Effector memory CD8-positive, alpha-beta T cell (primary cell): ENCODE data around the gene TTC12.

Experiments used
- ATAC-seq: fragments of 150-1000 bp; cut with Tn5 transposase; replicated peaks from 2 replicates; pipeline ENCODE4 v1.10.0; 2021; ENCODE audit warnings: mild to moderate bottlenecking, moderate library complexity
- DNase-seq, 3 experiments: peaks; one replicate each; pipeline ENCODE4 v3.0.0; 2021
- H3K27ac Mint-ChIP-seq, 2 donors: one replicate each; pipeline ENCODE4 v1.8.0; 2022; ENCODE audit warnings: mild to moderate bottlenecking in 2 of 2, mixed read lengths in 2 of 2, moderate library complexity in 2 of 2
- H3K27me3 Mint-ChIP-seq, 2 donors: one replicate each; pipeline ENCODE4 v1.8.0; 2022; ENCODE audit warnings: mixed read lengths in 2 of 2
- H3K36me3 Mint-ChIP-seq: one replicate; pipeline ENCODE4 v1.8.0; 2022; ENCODE audit warnings: mild to moderate bottlenecking, moderate library complexity, mixed read lengths; ENCODE audit not compliant: insufficient read depth
- H3K4me1 Mint-ChIP-seq, 2 donors: one replicate each; pipeline ENCODE4 v1.8.0; 2022; ENCODE audit warnings: low read depth in 2 of 2, mixed read lengths in 2 of 2
- H3K4me3 Mint-ChIP-seq, 2 donors: one replicate each; pipeline ENCODE4 v1.8.0; 2022; ENCODE audit warnings: mild to moderate bottlenecking in 2 of 2, mixed read lengths in 2 of 2, moderate library complexity in 2 of 2
- H3K9me3 Mint-ChIP-seq, 2 donors: one replicate each; pipeline ENCODE4 v1.8.0; 2022; ENCODE audit warnings: mixed read lengths in 2 of 2

TTC12 gene

DNA sequence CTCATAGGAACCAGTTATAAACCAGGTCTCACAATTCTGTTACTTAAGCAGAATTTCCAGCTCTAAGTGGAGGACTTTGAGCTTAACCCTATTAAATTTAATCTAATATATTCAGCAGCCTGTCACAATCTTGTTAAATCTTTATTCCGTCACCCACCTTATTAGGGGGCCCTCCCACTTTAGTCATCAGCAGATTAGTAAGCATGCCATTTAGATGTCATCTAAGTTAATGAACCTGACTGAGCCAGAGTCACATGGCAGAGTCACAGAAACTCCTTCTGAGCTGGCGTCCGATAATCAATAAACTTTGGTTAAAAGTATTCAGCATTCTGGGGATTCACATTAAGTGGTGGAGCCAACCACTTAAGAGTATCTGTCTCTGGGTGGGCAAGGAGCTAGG, 35.1 kb downstream of the TTC12 start:
- Mint-ChIP-seq H3K27ac (peak overlapping the region in 1 of 2 donors; percentile 21), H3K4me1 (peaks cover 2 to 4% of the 10 kb centered on the region in 2 donors), H3K4me3 (no peak overlapping the region), H3K9me3 (no peaks in the 10 kb centered on the region), H3K27me3 (no peaks in the 10 kb centered on the region), H3K36me3 (peaks cover 3% of the 10 kb centered on the region)
- ATAC-seq (no peak), DNase-seq (no peak)

DNA sequence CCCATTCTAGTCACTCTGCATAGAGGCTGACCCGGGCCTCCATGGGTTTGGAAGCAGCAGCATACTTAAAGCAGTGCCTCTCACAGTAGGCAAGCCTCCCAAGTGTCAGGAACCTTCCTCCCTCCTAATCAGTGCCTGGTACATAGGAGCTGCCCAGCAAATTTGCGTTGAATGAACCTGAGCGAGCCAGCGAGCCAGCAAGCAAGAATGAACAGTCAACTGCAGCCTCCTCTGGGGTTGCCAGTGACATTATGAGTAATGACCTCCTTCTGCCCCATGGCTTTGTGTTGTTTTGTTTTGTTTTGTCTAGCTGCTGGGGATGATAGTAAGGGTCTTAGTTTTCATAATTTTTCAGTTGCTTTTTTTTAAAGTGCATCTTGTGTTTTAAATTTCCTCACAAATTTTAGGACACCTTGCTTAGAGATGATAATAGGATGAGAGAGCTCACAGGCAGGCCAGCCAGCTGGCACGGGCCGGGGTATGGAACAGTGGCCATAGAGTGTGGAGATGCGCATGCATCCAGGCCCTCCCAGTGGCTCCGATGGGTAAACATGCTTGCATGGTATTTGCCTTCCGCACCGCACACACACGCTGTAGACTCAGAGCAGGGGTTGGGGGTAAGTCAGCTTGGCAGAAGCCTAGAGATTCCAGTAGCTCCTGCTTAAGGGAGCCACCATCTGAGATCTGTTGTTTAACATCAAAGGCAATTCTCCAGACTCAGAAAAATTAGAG, 36.1 kb downstream of the TTC12 start:
- no peak for ATAC-seq
- peaks cover 5% of the 10 kb centered on the region for H3K36me3 Mint-ChIP-seq
- H3K4me1 Mint-ChIP-seq, result peaks cover 2 to 4% of the 10 kb centered on the region in 2 donors
- no peak overlapping the region for H3K27ac Mint-ChIP-seq
- H3K27me3 Mint-ChIP-seq, result no peaks in the 10 kb centered on the region
- no peak overlapping the region for H3K4me3 Mint-ChIP-seq
- DNase-seq, result no peak
- H3K9me3 Mint-ChIP-seq, result peaks cover 0 to 6% of the 10 kb centered on the region in 2 donors

DNA sequence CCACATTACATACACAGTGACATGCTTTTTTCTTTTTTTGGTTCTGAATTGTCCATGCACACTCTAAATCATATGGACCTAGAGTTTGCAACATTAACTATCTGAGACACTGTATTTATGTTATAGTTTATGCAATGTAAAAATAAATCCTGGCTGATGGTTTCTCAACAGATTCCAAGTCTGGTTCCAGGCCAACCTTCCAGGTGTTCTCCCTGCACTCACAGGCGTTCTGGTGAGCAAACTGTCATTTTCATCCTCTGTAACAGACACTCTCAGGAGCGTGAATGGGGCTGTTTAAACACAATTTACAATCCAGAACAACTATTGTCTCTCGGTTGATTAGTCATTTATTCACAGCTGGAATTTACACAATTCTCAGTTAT, 36.7 kb downstream of the TTC12 start:
- peaks cover under 1 to 11% of the 10 kb centered on the region in 2 donors for H3K9me3 Mint-ChIP-seq
- no peak overlapping the region for H3K4me3 Mint-ChIP-seq
- no peak overlapping the region for H3K27ac Mint-ChIP-seq
- peaks cover 2 to 4% of the 10 kb centered on the region in 2 donors for H3K4me1 Mint-ChIP-seq
- ATAC-seq, result no peak
- DNase-seq, result no peak
- H3K36me3 Mint-ChIP-seq, result peaks cover 10% of the 10 kb centered on the region
- H3K27me3 Mint-ChIP-seq, result no peaks in the 10 kb centered on the region

DNA sequence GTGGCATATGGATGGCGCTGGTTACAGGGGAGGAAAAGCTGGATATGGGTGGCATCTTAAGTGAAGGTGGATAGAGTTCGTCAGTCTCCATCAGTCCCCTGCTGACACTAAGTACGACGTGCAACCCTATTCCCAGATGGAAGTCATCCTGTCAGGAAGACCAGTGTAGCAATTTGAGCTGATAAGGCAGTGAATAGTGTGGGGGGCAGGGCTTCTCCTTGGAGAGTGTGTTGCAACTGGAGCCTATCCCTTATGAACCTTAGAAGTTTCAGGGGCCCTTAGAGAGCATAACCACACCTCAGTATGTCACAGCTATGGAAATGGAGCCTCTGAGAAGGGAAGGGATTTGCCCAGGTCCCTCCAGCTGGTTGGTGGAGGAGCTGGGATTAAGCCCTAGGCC, 37.1 kb downstream of the TTC12 start:
- DNase-seq, result no peak
- Mint-ChIP-seq H3K27me3 (no peaks in the 10 kb centered on the region), H3K4me3 (no peak overlapping the region), H3K36me3 (peaks cover 12% of the 10 kb centered on the region), H3K9me3 (peaks cover 4 to 16% of the 10 kb centered on the region in 2 donors), H3K4me1 (peaks cover 2 to 4% of the 10 kb centered on the region in 2 donors), H3K27ac (no peak overlapping the region)
- ATAC-seq, result no peak

DNA sequence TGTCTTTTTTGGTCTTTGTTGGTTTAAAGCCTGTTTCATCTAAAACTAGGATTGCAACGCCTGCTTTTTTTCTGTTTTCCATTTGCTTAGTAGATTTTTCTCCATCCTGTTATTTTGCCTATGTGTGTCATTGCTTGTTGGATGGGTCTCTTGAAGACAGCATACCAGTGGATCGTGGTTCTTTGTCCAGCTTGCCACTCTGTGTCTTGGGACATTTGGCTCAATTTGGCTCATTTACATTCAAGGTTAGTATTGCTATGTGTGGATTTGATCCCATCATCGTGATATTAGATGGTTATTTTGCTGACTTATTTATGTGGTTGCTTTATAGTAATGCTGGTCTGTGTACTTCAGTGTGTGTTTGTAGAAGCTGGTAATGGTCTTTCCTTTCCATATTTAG, 41.8 kb downstream of the TTC12 start:
- Mint-ChIP-seq H3K27ac (no peak overlapping the region), H3K36me3 (peaks cover 33% of the 10 kb centered on the region), H3K4me1 (peaks cover 3 to 8% of the 10 kb centered on the region in 2 donors), H3K4me3 (no peak overlapping the region), H3K9me3 (peaks cover 6 to 23% of the 10 kb centered on the region in 2 donors), H3K27me3 (no peaks in the 10 kb centered on the region)
- no peak for ATAC-seq
- no peak for DNase-seq

DNA sequence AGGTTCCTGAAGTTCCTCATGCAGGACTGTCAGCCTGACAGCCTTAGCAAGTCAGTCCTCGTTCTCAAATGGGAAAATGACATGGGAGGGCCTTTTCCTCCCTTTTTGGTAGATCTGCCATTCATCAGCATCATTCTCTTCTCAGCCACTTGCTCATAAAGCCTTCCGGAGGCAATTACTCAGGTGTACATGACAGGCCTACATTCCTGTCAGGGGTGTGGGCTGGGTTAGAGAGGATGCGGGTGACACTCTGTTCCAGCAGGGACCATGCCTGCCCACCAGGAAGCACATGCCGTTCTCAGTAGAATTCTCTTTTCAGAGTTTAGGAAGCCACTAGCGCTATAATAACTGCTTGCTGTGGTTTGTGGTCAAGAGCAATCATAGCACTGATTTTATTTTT, 49.0 kb downstream of the TTC12 start:
- no peak for ATAC-seq
- H3K36me3 Mint-ChIP-seq, result peaks cover 32% of the 10 kb centered on the region

DNA sequence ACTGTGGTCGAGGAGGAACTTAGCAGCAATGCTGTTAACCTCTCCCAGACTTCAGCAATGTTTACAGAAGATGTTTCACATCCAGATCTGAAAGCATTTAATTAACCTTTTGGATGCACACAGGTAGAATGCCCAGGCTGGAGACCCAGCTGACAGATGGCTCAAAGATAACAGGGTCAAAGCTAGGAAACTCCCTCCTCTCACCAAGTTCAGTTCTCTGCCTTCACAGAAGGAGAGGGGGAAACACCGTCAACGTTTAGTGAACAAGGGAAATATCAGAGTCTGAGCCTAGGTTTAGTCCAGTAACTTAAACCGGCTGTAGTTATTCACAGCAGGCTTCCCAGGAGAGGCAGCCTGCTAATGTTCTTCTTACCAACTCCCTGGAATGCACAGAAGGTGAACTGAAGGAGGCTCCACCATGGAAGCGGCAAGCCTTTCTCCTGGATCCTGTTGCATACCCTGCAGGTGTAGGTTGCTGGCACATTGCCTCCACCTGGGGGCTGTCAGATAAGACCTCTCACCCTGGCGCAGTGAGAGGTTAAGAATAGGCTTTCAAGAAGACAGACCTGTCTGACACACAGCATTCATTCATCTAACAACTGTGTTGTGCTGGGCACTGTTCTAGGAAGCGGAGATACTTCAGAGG, 49.7 kb downstream of the TTC12 start:
- Mint-ChIP-seq H3K4me1 (peaks cover 15 to 24% of the 10 kb centered on the region in 2 donors), H3K9me3 (no peaks in the 10 kb centered on the region), H3K4me3 (no peak overlapping the region), H3K27ac (no peak overlapping the region), H3K36me3 (peaks cover 26% of the 10 kb centered on the region), H3K27me3 (no peaks in the 10 kb centered on the region)
- DNase-seq, result no peak
- ATAC-seq, result no peak

More for the DNA sequence above, 49.0 kb downstream of the TTC12 start:
- H3K27me3 Mint-ChIP-seq, result no peaks in the 10 kb centered on the region
- no peak overlapping the region for H3K4me3 Mint-ChIP-seq
- H3K27ac Mint-ChIP-seq, result no peak overlapping the region
- peaks cover 15 to 24% of the 10 kb centered on the region in 2 donors for H3K4me1 Mint-ChIP-seq
- H3K9me3 Mint-ChIP-seq, result no peaks in the 10 kb centered on the region
- DNase-seq, result no peak

DNA sequence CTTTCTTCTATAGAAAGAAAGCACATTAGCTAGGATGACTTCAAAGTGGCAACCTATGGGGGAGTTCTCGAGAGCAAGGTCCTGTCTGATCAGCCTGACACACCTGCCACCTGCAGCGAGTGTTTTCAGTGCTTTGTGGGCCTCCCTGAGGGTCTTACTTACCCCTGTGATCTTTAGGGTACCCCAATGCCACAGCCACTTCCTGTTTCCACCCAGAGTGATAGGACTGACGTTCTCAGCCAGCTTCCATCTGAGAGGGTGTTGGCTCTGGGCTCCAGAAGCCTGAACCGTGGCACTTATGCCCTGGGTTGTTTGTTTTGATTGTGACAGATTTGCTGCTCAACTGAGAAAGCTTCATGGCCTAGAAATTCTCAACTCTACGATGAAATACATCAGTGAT, 51.5 kb downstream of the TTC12 start:
- ATAC-seq, result peak; percentile 31
- no peak overlapping the region for H3K4me3 Mint-ChIP-seq
- DNase-seq, result no peak
- H3K4me1 Mint-ChIP-seq, result peaks cover 15 to 24% of the 10 kb centered on the region in 2 donors
- H3K27me3 Mint-ChIP-seq, result no peaks in the 10 kb centered on the region
- no peaks in the 10 kb centered on the region for H3K9me3 Mint-ChIP-seq
- H3K36me3 Mint-ChIP-seq, result peaks cover 13% of the 10 kb centered on the region
- peak overlapping the region; percentile 26 to 86 for H3K27ac Mint-ChIP-seq

DNA sequence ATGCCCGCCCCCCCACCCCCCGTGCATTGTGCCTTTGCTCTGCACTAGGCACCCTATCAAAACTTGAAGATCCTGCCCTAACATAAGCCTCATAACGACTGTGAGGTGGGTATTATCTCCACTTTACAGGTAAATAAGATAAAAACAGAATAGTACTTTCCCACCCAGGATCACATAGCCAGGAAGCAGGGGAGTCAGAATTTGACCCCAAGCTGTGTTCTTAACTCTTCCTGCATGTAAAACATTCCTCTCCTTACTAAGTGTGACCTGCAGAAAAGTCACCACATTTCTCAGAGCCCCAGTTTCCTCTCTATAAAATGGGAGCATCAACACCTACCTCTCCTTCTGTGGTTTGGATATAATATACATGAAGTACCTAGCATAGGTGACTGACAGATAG, 55.0 kb downstream of the TTC12 start:
- no peak for DNase-seq
- no peak overlapping the region for H3K4me3 Mint-ChIP-seq

DNA sequence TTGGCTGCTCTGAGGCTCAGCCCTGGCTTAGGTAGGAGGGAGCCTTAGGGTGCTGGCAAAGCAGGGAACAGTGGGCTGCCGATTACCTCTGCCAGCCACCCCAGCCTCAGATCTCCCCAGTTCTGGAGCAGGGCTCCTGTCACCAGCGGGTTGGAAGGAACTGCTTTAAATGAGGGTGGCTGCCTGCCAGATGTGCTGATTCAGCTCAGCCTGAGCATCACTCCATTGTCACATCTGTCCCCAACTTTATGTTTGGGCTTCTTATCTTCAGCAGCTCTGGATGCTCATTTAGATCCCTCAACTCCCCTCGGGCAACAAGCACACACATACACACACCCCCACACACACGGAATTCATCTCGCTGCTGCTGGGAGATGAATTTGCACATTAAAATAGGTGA, 56.3 kb downstream of the TTC12 start:
- DNase-seq (no peak), ATAC-seq (no peak)
- H3K4me3 Mint-ChIP-seq, result no peak overlapping the region
- H3K36me3 Mint-ChIP-seq, result peaks cover 1% of the 10 kb centered on the region
- H3K9me3 Mint-ChIP-seq, result no peaks in the 10 kb centered on the region
- H3K27ac Mint-ChIP-seq, result peak overlapping the region; percentile 41 to 67
- no peaks in the 10 kb centered on the region for H3K27me3 Mint-ChIP-seq
- peaks cover 10 to 16% of the 10 kb centered on the region in 2 donors for H3K4me1 Mint-ChIP-seq

More for the DNA sequence above, 55.0 kb downstream of the TTC12 start:
- H3K27ac Mint-ChIP-seq, result no peak overlapping the region
- ATAC-seq, result no peak
- no peaks in the 10 kb centered on the region for H3K27me3 Mint-ChIP-seq
- peaks cover 10 to 16% of the 10 kb centered on the region in 2 donors for H3K4me1 Mint-ChIP-seq
- H3K36me3 Mint-ChIP-seq, result peaks cover 5% of the 10 kb centered on the region
- no peaks in the 10 kb centered on the region for H3K9me3 Mint-ChIP-seq

DNA sequence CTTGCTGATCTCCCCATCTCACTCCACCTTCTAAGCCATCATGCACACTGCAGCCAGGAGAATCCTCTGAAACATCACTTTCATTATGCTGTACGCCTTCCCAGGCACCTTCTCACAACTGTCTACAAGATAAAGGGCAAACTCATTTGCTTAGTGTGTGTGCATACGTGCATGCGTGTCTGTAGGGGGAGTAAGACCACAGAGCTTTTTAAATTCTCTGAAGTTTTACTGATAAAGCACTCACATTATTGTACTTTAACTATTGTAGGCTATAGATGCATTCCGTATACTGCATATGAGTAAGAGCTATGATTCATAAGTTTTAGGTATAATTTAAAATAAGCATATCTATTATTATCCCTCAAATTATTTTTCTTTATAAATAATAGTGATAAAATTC, 57.9 kb downstream of the TTC12 start:
- Mint-ChIP-seq H3K27me3 (no peaks in the 10 kb centered on the region), H3K9me3 (no peaks in the 10 kb centered on the region), H3K4me3 (no peak overlapping the region), H3K4me1 (peaks cover 0 to 4% of the 10 kb centered on the region in 2 donors), H3K27ac (no peak overlapping the region), H3K36me3 (no peaks in the 10 kb centered on the region)
- no peak for DNase-seq
- no peak for ATAC-seq

DNA sequence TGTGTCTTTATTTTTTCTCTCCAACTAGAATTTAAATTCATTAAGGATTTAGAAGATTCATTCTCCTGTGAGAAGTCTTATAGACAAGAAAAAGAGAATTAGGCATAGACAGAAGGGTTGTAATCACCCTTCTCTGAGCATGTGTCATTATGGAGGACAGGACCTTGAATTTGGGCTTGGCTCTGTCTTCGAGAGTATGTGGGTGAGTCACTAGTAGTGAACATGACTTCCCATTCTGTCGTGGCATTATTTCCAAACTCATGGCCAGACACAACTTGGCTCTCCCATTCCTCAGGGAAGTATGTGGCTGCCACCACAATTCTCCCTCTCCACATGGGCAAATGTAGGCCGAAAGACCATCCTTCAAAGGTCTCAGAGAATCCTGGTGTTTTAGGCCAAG, 58.9 kb downstream of the TTC12 start:
- DNase-seq, result no peak
- peaks cover 0 to 4% of the 10 kb centered on the region in 2 donors for H3K4me1 Mint-ChIP-seq
- no peak overlapping the region for H3K4me3 Mint-ChIP-seq
- no peak overlapping the region for H3K27ac Mint-ChIP-seq
- no peaks in the 10 kb centered on the region for H3K36me3 Mint-ChIP-seq
- no peaks in the 10 kb centered on the region for H3K9me3 Mint-ChIP-seq
- no peaks in the 10 kb centered on the region for H3K27me3 Mint-ChIP-seq
- ATAC-seq, result no peak

DNA sequence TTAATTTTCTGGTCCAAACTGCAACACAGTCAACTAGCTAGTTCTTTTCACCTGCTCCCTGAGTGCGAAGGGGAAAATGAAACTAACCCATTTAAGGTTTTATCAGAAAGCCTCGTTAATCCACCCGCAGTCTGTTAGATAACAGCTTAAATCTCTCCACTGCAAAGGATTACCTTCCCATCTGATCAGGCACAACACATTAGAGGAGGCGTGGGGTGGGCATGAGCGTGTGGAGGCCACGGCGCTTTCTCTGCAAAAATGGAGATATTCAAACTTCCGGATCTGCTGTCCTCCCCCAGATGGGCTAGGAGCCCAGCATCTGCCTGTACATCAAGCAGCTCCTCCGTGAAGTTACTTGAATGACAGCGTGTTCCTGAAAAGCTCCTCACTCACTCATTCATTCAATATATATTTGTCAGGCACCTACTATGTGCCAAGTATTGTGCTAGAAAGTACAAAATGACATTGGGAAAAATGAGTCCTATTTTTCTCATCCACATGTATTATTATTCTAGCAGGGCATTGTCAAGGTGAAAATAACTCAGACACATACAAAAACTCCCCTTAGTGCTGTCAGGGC, 59.7 kb downstream of the TTC12 start:
- H3K36me3 Mint-ChIP-seq, result no peaks in the 10 kb centered on the region
- H3K27ac Mint-ChIP-seq, result peak overlapping the region in 1 of 2 donors; percentile 39
- H3K27me3 Mint-ChIP-seq, result no peaks in the 10 kb centered on the region
- H3K4me3 Mint-ChIP-seq, result no peak overlapping the region
- H3K4me1 Mint-ChIP-seq, result peaks cover 0 to 4% of the 10 kb centered on the region in 2 donors
- ATAC-seq (no peak), DNase-seq (no peak)
- H3K9me3 Mint-ChIP-seq, result no peaks in the 10 kb centered on the region

DNA sequence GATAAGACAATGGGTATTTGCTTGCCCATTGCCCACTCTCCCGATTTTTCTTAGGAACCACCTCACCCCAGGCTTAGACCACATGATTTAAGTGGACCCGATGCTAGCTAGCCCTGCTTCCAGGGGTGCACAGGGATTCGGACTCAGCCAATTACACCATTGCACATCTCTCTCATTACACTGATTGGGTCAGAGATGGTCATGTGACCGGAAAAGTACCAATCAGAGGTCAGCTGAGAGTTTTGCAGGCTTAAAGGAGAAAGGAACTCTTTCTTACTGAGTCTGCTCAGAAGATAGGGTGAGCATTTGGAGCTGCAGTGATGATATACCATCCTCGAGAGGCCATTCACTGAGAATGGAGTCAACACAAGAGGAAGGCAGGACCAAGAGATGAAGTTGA, 61.0 kb downstream of the TTC12 start:
- Mint-ChIP-seq H3K9me3 (no peaks in the 10 kb centered on the region), H3K4me3 (no peak overlapping the region), H3K36me3 (no peaks in the 10 kb centered on the region), H3K27ac (no peak overlapping the region), H3K27me3 (no peaks in the 10 kb centered on the region), H3K4me1 (peaks cover 0 to 4% of the 10 kb centered on the region in 2 donors)
- ATAC-seq (no peak), DNase-seq (no peak)
